Immature natural killer cell (primary cell): Measurements from ENCODE around the gene CD68. TPM values are rescaled to one million over a fixed set of nuclear protein-coding genes. Genes with fewer than 3 reads are reported as not detected.
"Not testable (repeated sequence)": the region's sequence is repeated elsewhere in the genome, so short reads cannot be mapped to it uniquely, and the experiment has no call there.

ENCODE experiments used
- DNase-seq, 3 donors: peaks; one replicate each; pipeline ENCODE4 v3.0.0; 2022; ENCODE audit warnings: mixed read lengths in 1 of 3
- H3K27ac Mint-ChIP-seq, 6 donors: one replicate each; pipeline ENCODE4 v1.8.0; 2020; ENCODE audit warnings: mixed read lengths in 6 of 6, mild to moderate bottlenecking in 5 of 6, inconsistent platforms in 4 of 6, moderate library complexity in 3 of 6
- H3K27me3 Mint-ChIP-seq, 3 donors: one replicate each; pipeline ENCODE4 v1.8.0; 2020 to 2021; ENCODE audit warnings: low read depth in 3 of 3, mild to moderate bottlenecking in 3 of 3, mixed read lengths in 3 of 3, moderate library complexity in 3 of 3, inconsistent platforms in 1 of 3
- H3K36me3 Mint-ChIP-seq, 3 donors: one replicate each; pipeline ENCODE4 v1.8.0; 2020; ENCODE audit warnings: mixed read lengths in 3 of 3, inconsistent platforms in 2 of 3, mild to moderate bottlenecking in 2 of 3
- H3K4me1 Mint-ChIP-seq, 2 donors: one replicate each; pipeline ENCODE4 v1.8.0; 2020; ENCODE audit warnings: inconsistent platforms in 2 of 2, mild to moderate bottlenecking in 2 of 2, mixed read lengths in 2 of 2, moderate library complexity in 1 of 2
- H3K4me3 Mint-ChIP-seq, 5 donors: one replicate each; pipeline ENCODE4 v1.8.0; 2020; ENCODE audit warnings: mild to moderate bottlenecking in 5 of 5, mixed read lengths in 5 of 5, inconsistent platforms in 3 of 5, moderate library complexity in 3 of 5
- H3K9me3 Mint-ChIP-seq, 6 donors: one replicate each; pipeline ENCODE4 v1.8.0; 2020; ENCODE audit warnings: mild to moderate bottlenecking in 6 of 6, mixed read lengths in 6 of 6, inconsistent platforms in 4 of 6, moderate library complexity in 3 of 6
- polyA plus RNA-seq, 3 donors: library from polyadenylated mRNA; unstranded; fragments of 300-500 nt; fragmentation: Illumina TruSeq; gene quantifications; one replicate each; pipeline ENCODE4 v1.2.3, GENCODE V29; 2021

The CD68 gene
- polyA plus RNA-seq, 3 donors from 2014 or later, result 1.9 to 6.5 (median 6.1) TPM

DNA sequence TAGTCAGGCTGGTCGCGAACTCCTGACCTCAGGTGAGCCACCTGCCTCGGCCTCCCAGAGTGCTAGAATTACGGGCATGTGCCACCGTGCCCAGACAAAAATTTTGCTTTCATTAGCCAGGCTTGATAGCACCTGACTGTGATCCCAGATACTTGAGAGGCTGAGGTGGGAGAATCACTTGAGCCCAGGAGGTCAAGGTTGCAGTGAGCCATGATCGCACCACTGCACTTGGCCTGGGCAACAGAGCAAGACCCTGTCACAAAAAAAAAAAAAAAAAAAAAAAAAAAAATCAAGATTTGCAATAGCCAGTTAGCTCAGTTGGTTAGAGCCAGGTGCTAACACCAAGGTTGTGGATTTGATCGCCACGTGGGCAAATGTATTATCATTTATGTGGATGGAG, 41.4 kb downstream of the CD68 start:
- no peak for DNase-seq
- peaks cover 0 to 1% (median 0%) of the 10 kb centered on the region in 3 donors for H3K27me3 Mint-ChIP-seq
- no peak overlapping the region for H3K4me3 Mint-ChIP-seq
- no peak overlapping the region for H3K27ac Mint-ChIP-seq
- no peaks in the 10 kb centered on the region for H3K36me3 Mint-ChIP-seq
- H3K4me1 Mint-ChIP-seq, result no peaks in the 10 kb centered on the region
- H3K9me3 Mint-ChIP-seq, result no peaks in the 10 kb centered on the region

DNA sequence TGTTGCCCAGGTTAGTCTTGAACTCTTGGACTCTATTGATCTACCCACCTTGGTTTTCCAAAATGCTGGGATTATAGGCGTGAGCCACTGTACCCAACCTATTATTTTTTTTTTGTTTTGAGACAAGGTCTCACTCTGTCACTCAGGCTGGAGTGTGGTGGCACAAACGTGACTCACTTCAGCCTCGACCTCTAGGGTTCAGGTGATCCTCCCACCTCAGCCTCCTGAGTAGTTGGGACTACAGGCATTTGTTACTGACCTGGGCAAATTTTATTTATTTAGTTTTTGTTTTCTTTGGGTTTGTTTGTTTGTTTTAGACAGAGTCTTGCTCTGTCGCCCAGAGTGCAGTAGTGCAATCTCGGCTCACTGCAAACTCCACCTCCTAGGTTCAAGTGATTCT, 44.2 kb downstream of the CD68 start:
- Mint-ChIP-seq H3K4me3 (no peak overlapping the region), H3K9me3 (no peaks in the 10 kb centered on the region), H3K27ac (no peak overlapping the region)

GRCh38 chr17:7625749-7626148, 46.3 kb downstream of the CD68 start:
- peak overlapping the region in 1 of 6 donors; percentile 40 for H3K27ac Mint-ChIP-seq
- not testable (repeated sequence) for DNase-seq, H3K27me3 Mint-ChIP-seq, H3K36me3 Mint-ChIP-seq, H3K9me3 Mint-ChIP-seq
- H3K4me1 Mint-ChIP-seq, result peaks cover 11 to 17% of the 10 kb centered on the region in 2 donors
- H3K4me3 Mint-ChIP-seq, result peak overlapping the region in 1 of 5 donors; percentile 50

More for the DNA sequence above, 44.2 kb downstream of the CD68 start:
- Mint-ChIP-seq H3K27me3 (peaks cover 0 to 4% (median 2%) of the 10 kb centered on the region in 3 donors), H3K4me1 (peaks cover 11 to 17% of the 10 kb centered on the region in 2 donors), H3K36me3 (no peaks in the 10 kb centered on the region)
- no peak for DNase-seq

DNA sequence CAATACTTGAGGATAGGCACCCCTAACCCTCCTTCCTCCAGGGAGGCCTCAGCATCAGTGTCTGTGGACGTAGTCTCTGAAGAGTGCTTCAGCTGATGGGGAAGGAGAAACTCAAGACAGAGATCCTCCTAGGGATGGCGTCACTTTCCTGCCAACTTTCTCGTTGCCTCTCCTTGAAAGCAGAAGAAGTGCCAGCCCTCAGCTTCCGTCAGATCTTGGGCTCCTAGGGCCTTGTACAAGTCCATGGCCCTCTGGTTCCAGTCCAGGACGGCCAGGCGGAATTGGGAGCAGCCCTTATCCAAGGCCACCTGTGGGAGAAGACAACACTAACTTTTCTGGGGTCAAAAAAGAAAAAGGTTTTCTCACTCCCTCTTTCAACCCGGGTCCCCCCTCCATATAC, 46.9 kb downstream of the CD68 start:
- H3K4me1 Mint-ChIP-seq, result peaks cover 11 to 17% of the 10 kb centered on the region in 2 donors
- no peak for DNase-seq
- no peaks in the 10 kb centered on the region for H3K9me3 Mint-ChIP-seq
- H3K36me3 Mint-ChIP-seq, result no peaks in the 10 kb centered on the region
- peak overlapping the region; percentile 30 to 91 (median 88) for H3K4me3 Mint-ChIP-seq
- peak overlapping the region; percentile 26 to 92 (median 72) for H3K27ac Mint-ChIP-seq
- peaks cover 0 to 4% (median 2%) of the 10 kb centered on the region in 3 donors for H3K27me3 Mint-ChIP-seq

DNA sequence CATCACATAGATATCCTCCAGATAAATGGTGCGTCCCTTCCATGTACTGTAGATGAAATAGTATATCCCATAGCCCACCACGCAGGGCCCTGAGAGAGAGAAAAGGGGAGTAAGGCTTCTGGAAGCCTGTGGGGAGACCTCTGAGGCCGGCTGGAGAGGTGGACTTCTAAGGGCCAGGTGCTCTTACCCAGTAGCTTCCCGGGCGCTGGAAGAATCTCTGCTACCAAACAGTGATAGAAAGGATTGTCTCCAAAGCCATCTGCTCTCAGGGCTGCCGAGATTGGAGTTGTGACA, 47.5 kb downstream of the CD68 start:
- Mint-ChIP-seq H3K27ac (peak overlapping the region; percentile 60 to 92 (median 84)), H3K4me1 (peaks cover 11 to 17% of the 10 kb centered on the region in 2 donors), H3K27me3 (peaks cover 0 to 4% (median 2%) of the 10 kb centered on the region in 3 donors), H3K36me3 (no peaks in the 10 kb centered on the region), H3K4me3 (peak overlapping the region; percentile 81 to 91 (median 89)), H3K9me3 (no peaks in the 10 kb centered on the region)
- DNase-seq, result no peak

- Mint-ChIP-seq H3K9me3 (no peaks in the 10 kb centered on the region), H3K36me3 (no peaks in the 10 kb centered on the region), H3K4me1 (peaks cover 11 to 17% of the 10 kb centered on the region in 2 donors), H3K27ac (peak within 1 kb of the TSS; percentile 60 to 92 (median 84)), H3K4me3 (peak within 1 kb of the TSS; percentile 81 to 91 (median 89)), H3K27me3 (peaks cover 0 to 4% (median 2%) of the 10 kb centered on the region in 3 donors)
- DNase-seq, result peak; percentile 82 to 87 (median 86)
These were observed 48.0 kb downstream of the CD68 start, which contains the start of gene SAT2 for GRCh38 chr17:7627250-7628121. SAT2 (minus strand) TSS chr17:7627821; CDS start chr17:7627635, 186 bp downstream.

DNA sequence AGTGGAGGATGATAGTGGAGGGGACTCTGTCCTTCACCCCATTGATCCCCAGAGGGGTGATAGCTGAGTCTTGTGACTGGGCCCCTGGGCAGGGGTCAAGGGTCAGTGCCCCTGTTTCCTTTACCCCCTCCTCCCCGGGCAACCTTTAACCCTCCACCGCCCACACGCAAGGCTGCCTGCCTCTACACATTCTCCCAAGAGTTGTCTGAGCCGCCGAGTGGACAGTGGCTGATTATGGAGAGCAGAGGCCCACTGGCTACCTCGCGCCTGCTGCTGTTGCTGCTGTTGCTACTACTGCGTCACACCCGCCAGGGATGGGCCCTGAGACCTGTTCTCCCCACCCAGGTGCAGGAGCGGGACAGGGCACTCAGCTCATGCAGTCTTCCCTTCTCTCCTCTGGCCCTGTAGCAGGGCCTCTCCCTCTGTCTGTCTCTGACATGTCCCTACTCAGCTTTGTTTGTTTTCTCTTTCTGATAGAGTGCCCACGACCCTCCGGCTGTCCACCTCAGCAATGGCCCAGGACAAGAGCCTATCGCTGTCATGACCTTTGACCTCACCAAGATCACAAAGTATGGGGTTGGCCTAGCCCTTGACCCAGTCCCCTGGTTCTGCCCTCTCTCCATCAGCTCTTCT, 50.6 kb downstream of the CD68 start, which contains the start of gene SHBG:
SHBG (plus strand) TSS at position 197 of the 633 bp plus-strand sequence; CDS start at position 235, 38 bp downstream.
- Mint-ChIP-seq H3K4me1 (peaks cover 11 to 17% of the 10 kb centered on the region in 2 donors), H3K9me3 (no peaks in the 10 kb centered on the region), H3K27me3 (peaks cover 0 to 4% (median 4%) of the 10 kb centered on the region in 3 donors), H3K4me3 (peak within 1 kb of the TSS in 1 of 5 donors; percentile 59), H3K36me3 (no peaks in the 10 kb centered on the region), H3K27ac (peak within 1 kb of the TSS in 2 of 6 donors; percentile 44 to 56)
- DNase-seq, result no peak

Other genes starting within 250 kb of the CD68 start
- 100 to 1,000 TPM; 137 to 227 (median 214) TPM for gene ACAP1, start 243.1 kb upstream of the CD68 start, polyA plus RNA-seq
- gene KCTD11, start 227.5 kb upstream of the CD68 start, polyA plus RNA-seq, result 10 to 100 TPM in 1 of 3 donors, 1 to 10 TPM in 2; 5.5 to 13.0 (median 9.4) TPM
- gene TMEM95, start 224.5 kb upstream of the CD68 start, polyA plus RNA-seq, result not detected
- under 1 TPM in 2 of 3 donors, not detected in 1; 0.21 to 0.29 TPM for gene TNK1, start 198.5 kb upstream of the CD68 start, polyA plus RNA-seq
- 10 to 100 TPM; 38.1 to 82.5 (median 54.2) TPM for gene PLSCR3, start 185.1 kb upstream of the CD68 start, polyA plus RNA-seq
- 100 to 1,000 TPM in 1 of 3 donors, 10 to 100 TPM in 2; 30.7 to 116 (median 60.7) TPM for gene TMEM256, start 175.5 kb upstream of the CD68 start, polyA plus RNA-seq
- not detected for gene NLGN2, start 171.8 kb upstream of the CD68 start, polyA plus RNA-seq
- gene SPEM1, start 159.3 kb upstream of the CD68 start, polyA plus RNA-seq, result not detected
- gene SPEM2, start 154.0 kb upstream of the CD68 start, polyA plus RNA-seq, result not detected
- gene SPEM3, start 150.8 kb upstream of the CD68 start, polyA plus RNA-seq, result not detected
- 10 to 100 TPM; 15.9 to 27.9 (median 16.4) TPM for gene TMEM102, start 144.2 kb upstream of the CD68 start, polyA plus RNA-seq
- gene FGF11, start 140.1 kb upstream of the CD68 start, polyA plus RNA-seq, result not detected
- gene CHRNB1, start 134.6 kb upstream of the CD68 start, polyA plus RNA-seq, result 10 to 100 TPM; 32.4 to 41.3 (median 38.5) TPM
- 10 to 100 TPM in 1 of 3 donors, 1 to 10 TPM in 2; 4.4 to 25.8 (median 8.3) TPM for gene ZBTB4, start 100.0 kb upstream of the CD68 start, polyA plus RNA-seq
- not detected for gene SLC35G6, start 98.2 kb upstream of the CD68 start, polyA plus RNA-seq
- gene POLR2A, start 95.3 kb upstream of the CD68 start, polyA plus RNA-seq, result 10 to 100 TPM; 16.0 to 67.8 (median 25.7) TPM
- gene TNFSF12, start 30.6 kb upstream of the CD68 start, polyA plus RNA-seq, result 10 to 100 TPM; 32.1 to 69.9 (median 32.7) TPM
- gene TNFSF13, start 20.9 kb upstream of the CD68 start, polyA plus RNA-seq, result 1 to 10 TPM; 1.4 to 6.1 (median 5.3) TPM
- gene SENP3, start 17.7 kb upstream of the CD68 start, polyA plus RNA-seq, result 10 to 100 TPM; 17.5 to 19.4 (median 19.0) TPM
- 10 to 100 TPM; 31.6 to 44.0 (median 41.6) TPM for gene MPDU1, start 4.2 kb downstream of the CD68 start, polyA plus RNA-seq
- gene SOX15, start 10.5 kb downstream of the CD68 start, polyA plus RNA-seq, result not detected
- gene FXR2, start 35.3 kb downstream of the CD68 start, polyA plus RNA-seq, result 10 to 100 TPM in 2 of 3 donors, 1 to 10 TPM in 1; 8.3 to 25.1 (median 10.4) TPM
- gene SAT2, start 48.2 kb downstream of the CD68 start, polyA plus RNA-seq, result 10 to 100 TPM; 33.9 to 39.1 (median 35.4) TPM
- not detected for gene SHBG, start 50.5 kb downstream of the CD68 start, polyA plus RNA-seq
- not detected for gene ATP1B2, start 71.3 kb downstream of the CD68 start, polyA plus RNA-seq
- 10 to 100 TPM; 17.0 to 39.7 (median 18.7) TPM for gene TP53, start 107.9 kb downstream of the CD68 start, polyA plus RNA-seq
- gene WRAP53, start 108.8 kb downstream of the CD68 start, polyA plus RNA-seq, result 10 to 100 TPM; 18.5 to 24.8 (median 18.7) TPM
- gene EFNB3, start 125.6 kb downstream of the CD68 start, polyA plus RNA-seq, result not detected
- gene DNAH2, start 138.1 kb downstream of the CD68 start, polyA plus RNA-seq, result under 1 TPM in 1 of 3 donors, not detected in 2; 0.26 TPM